HG03571 (cell line): ENCODE results near the gene MAGEA2.
"Not testable (repeated sequence)": the region's sequence is repeated elsewhere in the genome, so short reads cannot be mapped to it uniquely, and the experiment has no call there.

Experiments
- ATAC-seq: cut with Tn5 transposase; IDR thresholded peaks from one replicate; pipeline ENCODE4 v1.9.1; 2021; ENCODE audit not compliant: unreplicated experiment

MAGEA2 gene, protein sequence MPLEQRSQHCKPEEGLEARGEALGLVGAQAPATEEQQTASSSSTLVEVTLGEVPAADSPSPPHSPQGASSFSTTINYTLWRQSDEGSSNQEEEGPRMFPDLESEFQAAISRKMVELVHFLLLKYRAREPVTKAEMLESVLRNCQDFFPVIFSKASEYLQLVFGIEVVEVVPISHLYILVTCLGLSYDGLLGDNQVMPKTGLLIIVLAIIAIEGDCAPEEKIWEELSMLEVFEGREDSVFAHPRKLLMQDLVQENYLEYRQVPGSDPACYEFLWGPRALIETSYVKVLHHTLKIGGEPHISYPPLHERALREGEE

DNA sequence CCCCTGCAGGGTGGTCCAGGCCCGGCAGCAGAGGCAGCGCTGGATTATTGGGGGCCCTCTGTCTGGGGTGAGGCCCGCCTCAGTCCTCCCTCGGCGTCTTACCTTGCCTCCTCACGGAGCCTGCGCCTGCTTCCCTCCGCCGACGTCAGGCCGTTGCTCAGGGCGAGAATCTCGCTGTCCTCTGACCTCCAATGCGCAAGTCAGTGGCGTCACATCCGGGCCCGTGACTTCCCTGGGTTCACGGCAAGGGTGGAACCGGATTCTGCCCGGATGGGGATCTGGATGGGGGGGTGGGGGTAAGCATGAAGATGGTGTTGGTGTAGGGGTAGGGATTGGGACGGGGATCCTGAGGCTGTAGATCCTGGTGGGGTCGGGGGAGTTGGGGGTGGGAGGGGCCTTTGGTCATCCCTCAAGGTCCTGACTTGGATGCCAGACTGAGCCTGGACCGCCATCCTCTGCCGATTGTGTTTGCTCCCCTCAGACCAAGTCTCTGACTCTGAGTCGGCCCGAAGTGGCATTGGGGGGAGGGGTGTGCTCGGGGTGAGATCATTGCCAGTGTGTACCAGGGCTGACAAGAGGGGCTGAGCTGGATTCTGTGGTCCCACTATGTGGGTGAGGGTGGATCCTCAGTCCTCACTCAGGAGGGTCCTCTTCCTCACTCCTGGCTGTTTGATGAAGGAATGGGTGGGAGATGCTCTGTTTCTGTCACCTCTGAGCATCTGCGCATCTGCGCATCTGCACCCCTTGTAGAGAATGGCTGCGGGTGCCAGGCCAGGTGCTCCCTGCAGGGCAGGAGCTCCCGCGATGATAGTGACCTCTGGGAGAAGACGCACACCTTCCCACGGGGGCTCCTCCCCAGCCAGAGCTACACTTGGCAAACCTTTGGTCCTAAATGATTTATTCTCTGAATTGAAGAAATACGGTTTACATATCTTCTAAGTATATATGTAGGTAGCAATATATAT is at the start of gene MAGEA2:
MAGEA2 (minus strand) TSS at position 157 of the 965 bp plus-strand sequence. CDS start 2,479 bp downstream, outside the sequence.
- not testable (repeated sequence) for ATAC-seq

DNA sequence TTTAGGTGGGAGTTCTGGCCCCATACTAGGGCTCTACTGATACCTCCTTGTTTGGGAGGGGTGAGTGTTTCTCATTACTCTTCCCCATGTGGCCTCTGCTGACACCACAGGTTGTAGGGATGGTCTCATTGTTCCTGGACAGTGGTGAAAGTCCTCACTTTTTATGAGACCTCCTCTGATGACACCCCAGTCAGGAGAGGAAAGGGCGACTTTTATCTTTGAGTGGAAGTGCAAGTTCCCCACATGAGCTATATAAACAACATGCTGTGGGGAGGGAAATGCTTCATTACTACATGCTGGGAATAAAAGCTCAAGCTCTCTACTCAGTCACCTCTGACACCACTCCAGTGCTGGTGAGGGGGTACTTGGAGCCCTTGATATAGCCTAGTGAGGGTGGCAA is 45.3 kb upstream of the MAGEA2 start:
- no peak for ATAC-seq

DNA sequence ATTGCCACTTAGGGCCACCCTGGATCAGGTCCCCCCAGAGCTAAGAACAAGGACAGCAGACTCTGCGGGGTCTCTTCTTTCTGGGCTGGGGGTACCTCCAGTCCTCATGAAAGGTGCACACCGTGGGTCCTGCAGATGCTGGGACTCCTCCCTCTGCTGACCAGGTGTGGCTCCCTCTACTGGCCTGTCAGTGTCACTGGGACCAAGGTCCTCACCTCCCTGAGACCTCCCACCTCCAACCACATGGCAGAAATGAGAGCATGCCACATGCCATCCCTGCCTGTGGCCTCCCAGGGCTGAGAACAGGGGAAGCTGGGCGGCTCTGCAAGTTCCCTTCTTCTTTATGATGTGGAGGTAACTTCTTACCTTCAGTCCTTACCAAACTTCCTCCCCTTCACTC is 33.4 kb upstream of the MAGEA2 start:
- not testable (repeated sequence) for ATAC-seq

DNA sequence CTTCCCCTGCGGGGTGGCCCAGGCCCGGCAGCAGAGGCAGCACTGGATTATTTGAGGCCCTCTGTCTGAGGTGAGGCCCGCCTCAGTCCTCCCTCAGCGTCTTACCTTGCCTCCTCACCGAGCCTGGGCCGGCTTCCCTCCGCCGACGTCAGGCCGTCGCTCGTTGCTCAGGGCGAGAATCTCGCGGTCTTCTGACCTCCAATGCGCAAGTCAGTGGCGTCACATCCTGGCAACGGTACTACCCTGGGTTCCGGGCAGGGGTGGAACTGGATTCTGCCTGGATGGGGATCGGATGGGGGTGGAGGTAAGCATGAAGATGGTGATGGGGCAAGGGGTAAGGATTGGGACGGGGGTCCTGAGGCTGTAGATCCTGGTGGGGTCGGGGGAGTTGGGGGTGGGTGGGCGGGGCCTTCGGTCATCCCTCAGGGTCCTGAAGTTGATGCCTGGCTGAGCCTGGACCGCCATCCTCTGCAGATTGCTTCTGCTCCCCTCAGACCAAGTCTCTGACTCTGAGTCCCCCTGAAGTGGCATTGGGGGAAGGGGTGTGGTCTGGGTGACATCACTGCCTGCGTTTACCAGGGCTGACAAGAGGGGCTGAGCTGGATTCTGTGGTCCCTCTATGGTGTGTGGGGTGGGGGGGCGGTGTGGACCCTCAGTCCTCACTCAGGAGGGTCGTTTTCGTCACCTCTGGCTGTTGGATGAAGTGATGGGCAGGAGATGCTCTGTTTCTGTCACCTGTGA is 16.1 kb upstream of the MAGEA2 start, which contains the start of gene MAGEA6:
MAGEA6 (minus strand) TSS at position 141 of the 741 bp plus-strand sequence. CDS start 2,039 bp downstream, outside the sequence.
- ATAC-seq: not testable (repeated sequence)

DNA sequence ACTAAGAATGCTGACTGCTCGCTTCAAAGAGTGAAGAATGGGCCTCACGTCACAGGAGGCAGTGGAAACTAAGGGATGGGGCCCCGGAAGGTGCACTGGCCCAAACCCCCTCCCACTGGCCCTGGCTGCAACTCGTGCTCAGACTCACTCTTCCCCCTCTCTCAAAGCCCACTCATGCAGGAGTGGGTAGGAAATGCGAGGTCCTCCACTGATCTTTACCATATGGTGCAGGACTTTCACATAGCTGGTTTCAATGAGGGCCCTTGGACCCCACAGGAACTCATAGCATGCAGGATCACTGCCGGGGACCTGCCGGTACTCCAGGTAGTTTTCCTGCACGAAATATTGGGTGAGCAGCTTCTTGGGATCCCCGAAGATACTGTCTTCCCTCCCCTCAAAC is 12.9 kb upstream of the MAGEA2 start:
- ATAC-seq: not testable (repeated sequence)

DNA sequence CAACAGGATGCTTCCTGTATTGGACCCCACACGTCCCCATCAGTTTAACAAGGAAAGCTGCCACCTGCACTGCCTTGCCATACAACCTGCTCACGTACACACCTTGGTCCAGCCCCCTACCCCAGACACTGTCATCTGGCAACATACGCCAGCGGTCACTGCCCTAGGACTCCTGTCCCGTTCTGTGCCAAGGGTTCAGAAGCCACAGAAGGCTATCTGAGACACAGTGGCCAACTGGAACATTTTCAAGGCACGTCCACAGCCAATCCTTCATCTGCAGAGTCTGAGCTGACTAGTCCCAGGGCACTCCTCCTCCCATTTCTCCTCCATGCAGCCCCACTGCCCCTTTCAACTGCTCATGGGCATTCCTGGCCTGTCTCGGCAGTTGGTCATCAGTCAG is 7.9 kb upstream of the MAGEA2 start:
- not testable (repeated sequence) for ATAC-seq

DNA sequence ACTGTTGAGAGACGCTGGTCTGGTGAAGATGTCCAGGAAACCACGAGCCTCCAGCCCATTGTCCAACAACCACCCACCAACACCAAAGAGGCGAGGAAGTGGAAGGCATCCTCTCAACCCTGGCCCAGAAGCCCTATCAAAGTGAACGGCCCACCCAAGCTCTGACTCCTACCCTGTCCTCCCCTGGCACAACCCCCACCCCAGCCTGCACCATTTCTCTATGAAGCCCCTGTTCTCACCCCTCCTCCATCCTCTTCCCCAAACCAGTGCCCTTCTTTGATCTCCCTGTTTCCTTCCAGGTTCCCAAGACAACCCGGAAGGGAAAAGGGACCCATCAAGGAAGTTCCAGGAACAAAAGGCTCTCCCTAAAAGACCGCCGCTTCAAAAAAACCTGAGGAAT is 5.9 kb upstream of the MAGEA2 start:
- not testable (repeated sequence) for ATAC-seq

DNA sequence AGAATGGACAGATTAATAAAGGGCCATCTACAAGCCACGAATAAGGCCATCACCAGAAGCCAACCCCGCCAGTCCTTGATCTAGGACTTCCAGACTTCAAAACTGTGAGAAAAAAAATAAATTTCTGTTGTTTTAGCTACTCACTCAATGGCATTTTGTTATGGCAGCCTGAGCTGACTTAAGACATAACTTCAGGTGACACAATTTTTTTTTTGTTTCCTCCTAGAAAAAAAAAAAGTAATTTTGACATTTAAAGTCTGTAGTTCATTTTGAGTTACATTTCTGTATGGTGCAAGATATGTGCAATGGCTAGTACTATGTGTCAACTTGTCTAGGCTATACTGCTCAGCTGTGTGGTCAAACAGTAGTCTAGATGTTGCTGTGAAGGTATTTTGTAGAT is 5.3 kb upstream of the MAGEA2 start, which contains the start of gene CSAG3:
CSAG3 (plus strand) TSS at position 301 of the 400 bp plus-strand sequence.
- not testable (repeated sequence) for ATAC-seq

DNA sequence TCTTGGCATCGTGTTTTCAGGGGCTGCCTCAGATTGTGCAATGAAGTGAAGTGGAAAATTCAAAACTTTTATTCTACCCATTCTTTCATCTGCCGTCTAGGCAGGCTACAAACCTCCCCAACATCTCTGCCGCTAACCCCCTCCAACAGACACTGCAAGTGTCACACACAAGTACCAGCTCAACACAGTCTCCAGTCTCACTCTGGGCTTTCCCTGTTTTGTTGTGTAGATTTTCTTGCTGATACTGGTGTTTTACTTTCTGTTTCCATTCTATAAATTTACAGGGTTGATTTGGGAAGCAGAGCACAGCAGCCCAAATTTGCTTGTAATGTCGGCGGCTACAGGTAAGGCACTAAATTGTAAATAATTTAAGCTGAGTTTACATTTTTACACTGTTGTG is 1.2 kb upstream of the MAGEA2 start:
- not testable (repeated sequence) for ATAC-seq

DNA sequence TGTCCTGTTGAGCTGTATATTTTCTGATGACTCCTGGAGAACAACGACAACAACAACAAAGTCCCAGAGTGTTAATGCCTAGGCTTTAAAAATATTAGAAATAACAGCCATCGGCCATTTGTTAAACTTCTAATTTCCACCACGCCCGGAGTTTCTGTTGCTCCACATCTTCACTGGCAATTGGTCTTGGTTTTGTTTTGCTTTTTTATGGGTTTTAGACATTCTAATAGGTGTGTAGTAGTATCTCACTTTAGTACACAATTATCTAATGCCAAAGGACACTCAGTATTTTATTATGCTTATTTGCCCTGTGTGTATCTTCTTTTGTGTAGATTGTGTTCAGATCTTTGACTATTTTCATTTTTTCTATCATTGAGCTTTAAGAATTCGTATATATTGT is 15.1 kb downstream of the MAGEA2 start:
- ATAC-seq: no peak

DNA sequence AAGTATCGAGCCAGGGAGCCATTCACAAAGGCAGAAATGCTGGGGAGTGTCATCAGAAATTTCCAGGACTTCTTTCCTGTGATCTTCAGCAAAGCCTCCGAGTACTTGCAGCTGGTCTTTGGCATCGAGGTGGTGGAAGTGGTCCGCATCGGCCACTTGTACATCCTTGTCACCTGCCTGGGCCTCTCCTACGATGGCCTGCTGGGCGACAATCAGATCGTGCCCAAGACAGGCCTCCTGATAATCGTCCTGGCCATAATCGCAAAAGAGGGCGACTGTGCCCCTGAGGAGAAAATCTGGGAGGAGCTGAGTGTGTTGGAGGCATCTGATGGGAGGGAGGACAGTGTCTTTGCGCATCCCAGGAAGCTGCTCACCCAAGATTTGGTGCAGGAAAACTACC is 17.1 kb downstream of the MAGEA2 start:
- not testable (repeated sequence) for ATAC-seq

DNA sequence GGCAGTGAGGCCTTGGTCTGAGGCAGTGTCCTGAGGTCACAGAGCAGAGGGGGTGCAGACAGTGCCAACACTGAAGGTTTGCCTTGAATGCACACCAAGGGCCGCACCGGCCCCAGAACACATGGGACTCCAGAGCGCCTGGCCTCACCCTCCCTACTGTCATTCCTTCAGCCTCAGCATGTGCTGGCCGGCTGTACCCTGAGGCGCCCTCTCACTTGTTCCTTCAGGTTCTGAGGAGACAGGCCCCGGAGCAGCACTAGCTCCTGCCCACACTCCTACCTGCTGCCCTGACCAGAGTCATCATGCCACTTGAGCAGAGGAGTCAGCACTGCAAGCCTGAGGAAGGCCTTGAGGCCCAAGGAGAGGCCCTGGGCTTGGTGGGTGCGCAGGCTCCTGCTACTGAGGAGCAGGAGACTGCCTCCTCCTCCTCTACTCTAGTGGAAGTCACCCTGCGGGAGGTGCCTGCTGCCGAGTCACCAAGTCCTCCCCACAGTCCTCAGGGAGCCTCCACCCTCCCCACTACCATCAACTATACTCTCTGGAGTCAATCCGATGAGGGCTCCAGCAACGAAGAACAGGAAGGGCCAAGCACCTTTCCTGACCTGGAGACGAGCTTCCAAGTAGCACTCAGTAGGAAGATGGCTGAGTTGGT is 17.7 kb downstream of the MAGEA2 start:
- no peak for ATAC-seq

DNA sequence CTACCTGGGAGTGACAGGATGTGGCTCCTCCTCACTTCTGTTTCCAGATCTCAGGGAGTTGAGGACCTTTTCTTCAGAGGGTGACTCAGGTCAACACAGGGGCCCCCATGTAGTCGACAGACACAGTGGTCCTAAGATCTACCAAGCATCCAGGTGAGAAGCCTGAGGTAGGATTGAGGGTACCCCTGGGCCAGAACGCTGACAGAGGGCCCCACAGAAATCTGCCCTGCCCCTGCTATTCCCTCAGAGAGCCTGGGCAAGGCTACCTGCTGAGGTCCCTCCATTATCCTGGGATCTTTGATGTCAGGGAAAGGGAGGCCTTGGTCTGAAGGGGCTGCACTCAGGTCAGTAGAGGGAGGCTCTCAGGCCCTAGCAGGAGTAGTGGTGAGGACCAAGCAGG is 18.5 kb downstream of the MAGEA2 start:
- no peak for ATAC-seq

DNA sequence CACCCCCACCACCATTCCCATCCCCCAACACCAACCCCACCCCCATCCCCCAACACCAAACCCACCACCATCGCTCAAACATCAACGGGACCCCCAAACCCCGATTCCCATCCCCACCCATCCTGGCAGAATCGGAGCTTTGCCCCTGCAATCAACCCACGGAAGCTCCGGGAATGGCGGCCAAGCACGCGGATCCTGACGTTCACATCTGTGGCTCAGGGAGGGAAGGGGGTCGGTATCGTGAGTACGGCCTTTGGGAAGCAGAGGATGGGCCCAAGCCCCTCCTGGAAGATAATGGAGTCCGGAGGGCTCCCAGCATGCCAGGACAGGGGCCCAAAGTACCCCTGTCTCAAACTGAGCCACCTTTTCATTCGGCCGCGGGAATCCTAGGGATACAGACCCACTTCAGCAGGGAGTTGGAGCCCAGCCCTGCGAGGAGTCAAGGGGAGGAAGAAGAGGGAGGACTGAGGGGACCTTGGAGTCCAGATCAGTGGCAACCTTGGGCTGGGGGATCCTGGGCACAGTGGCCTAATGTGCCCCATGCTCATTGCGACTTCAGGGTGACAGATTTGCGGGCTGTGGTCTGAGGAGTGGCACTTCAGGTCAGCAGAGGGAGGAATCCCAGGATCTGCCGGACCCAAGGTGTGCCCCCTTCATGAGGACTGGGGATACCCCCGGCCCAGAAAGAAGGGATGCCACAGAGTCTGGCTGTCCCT is 19.3 kb downstream of the MAGEA2 start:
- not testable (repeated sequence) for ATAC-seq

DNA sequence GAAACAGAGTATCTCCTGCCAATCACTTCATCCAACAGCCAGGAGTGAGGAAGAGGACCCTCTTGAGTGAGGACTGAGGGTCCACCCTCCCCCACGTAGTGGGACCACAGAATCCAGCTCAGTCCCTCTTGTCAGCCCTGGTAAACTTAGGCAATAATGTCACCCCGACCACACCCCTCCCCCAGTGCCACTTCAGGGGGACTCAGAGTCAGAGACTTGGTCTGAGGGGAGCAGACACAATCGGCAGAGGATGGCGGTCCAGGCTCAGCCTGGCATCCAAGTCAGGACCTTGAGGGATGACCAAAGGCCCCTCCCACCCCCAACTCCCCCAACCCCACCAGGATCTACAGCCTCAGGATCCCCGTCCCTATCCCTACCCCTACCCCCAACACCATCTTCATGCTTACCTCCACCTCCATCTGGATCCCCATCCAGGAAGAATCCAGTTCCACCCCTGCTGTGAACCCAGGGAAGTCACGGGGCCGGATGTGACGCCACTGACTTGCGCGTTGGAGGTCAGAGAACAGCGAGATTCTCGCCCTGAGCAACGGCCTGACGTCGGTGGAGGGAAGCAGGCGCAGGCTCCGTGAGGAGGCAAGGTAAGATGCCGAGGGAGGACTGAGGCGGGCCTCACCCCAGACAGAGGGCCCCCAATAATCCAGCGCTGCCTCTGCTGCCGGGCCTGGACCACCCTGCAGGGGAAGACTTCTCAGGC is 20.2 kb downstream of the MAGEA2 start, which contains the start of the genes CSAG1 and MAGEA12:
CSAG1 (minus strand) TSS at position 461 of the 715 bp plus-strand sequence. CDS start 1,261 bp downstream, outside the sequence.
MAGEA12 (plus strand) TSS at position 497 of the 715 bp plus-strand sequence. CDS start 2,405 bp downstream, outside the sequence.
- no peak for ATAC-seq

DNA sequence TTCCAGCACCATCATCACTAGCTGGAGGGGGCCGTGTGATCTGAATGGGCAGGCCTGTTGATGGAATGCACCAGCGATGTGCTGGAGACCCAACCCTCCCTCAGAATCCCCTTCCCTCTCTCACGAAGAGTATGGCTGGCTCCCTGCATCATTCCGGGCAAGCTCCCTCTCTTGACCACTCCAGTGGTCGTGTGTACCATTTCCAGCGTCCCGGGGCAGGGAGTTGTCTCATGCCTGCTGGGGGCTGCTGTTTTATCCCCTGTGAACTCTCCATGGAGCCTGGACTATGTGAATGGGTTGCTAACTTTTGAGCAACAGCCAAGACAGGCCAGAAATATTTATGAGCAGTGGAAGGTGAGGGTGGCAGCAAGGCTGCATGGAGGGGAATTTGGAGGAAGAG is 28.2 kb downstream of the MAGEA2 start:
- no peak for ATAC-seq

DNA sequence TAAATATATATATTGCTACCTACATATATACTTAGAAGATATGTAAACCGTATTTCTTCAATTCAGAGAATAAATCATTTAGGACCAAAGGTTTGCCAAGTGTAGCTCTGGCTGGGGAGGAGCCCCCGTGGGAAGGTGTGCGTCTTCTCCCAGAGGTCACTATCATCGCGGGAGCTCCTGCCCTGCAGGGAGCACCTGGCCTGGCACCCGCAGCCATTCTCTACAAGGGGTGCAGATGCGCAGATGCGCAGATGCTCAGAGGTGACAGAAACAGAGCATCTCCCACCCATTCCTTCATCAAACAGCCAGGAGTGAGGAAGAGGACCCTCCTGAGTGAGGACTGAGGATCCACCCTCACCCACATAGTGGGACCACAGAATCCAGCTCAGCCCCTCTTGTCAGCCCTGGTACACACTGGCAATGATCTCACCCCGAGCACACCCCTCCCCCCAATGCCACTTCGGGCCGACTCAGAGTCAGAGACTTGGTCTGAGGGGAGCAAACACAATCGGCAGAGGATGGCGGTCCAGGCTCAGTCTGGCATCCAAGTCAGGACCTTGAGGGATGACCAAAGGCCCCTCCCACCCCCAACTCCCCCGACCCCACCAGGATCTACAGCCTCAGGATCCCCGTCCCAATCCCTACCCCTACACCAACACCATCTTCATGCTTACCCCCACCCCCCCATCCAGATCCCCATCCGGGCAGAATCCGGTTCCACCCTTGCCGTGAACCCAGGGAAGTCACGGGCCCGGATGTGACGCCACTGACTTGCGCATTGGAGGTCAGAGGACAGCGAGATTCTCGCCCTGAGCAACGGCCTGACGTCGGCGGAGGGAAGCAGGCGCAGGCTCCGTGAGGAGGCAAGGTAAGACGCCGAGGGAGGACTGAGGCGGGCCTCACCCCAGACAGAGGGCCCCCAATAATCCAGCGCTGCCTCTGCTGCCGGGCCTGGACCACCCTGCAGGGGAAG is 39.5 kb downstream of the MAGEA2 start, which contains the start of gene MAGEA2B:
MAGEA2B (plus strand) TSS at position 814 of the 973 bp plus-strand sequence. CDS start 2,479 bp downstream, outside the sequence.
- ATAC-seq: not testable (repeated sequence)
